H9 (cell line): ENCODE measurements around the gene KRTAP10-10. TPM values are rescaled to one million over a fixed set of nuclear protein-coding genes. Genes with fewer than 3 reads are reported as not detected.

ENCODE experiments used
- DNase-seq: peaks from one replicate; pipeline ENCODE4 v3.0.0-alpha.2; 2017
- H2AFZ ChIP-seq: one replicate; pipeline ENCODE4 v1.6.1; 2013; ENCODE audit warnings: mild to moderate bottlenecking, low read length, control low read depth, moderate library complexity
- H2AK5ac ChIP-seq: 2 replicates; pipeline ENCODE4 v1.6.1; 2013; ENCODE audit warnings: low read length, control low read depth, mixed read lengths; ENCODE audit not compliant: insufficient read length
- H2BK120ac ChIP-seq: one replicate; pipeline ENCODE4 v1.6.1; 2013; ENCODE audit warnings: low read depth, mild to moderate bottlenecking, low read length, control low read depth, inconsistent platforms; ENCODE audit not compliant: poor library complexity, severe bottlenecking
- H2BK12ac ChIP-seq: 2 replicates; pipeline ENCODE4 v1.6.1; 2013; ENCODE audit warnings: low read length, control low read depth, mixed read lengths, low read depth; ENCODE audit not compliant: insufficient read length
- H2BK15ac ChIP-seq: 2 replicates; pipeline ENCODE4 v1.6.1; 2013; ENCODE audit warnings: low read depth, low read length, control low read depth
- H2BK20ac ChIP-seq: one replicate; pipeline ENCODE4 v1.6.1; 2013; ENCODE audit warnings: low read depth, mild to moderate bottlenecking, low read length, control low read depth, inconsistent platforms; ENCODE audit not compliant: poor library complexity, severe bottlenecking
- H2BK5ac ChIP-seq: 2 replicates; pipeline ENCODE4 v1.6.1; 2013; ENCODE audit warnings: low read length, control low read depth, mixed read lengths; ENCODE audit not compliant: insufficient read length
- H3K14ac ChIP-seq: 2 replicates; pipeline ENCODE4 v1.6.1; 2013; ENCODE audit warnings: low read length, control low read depth; ENCODE audit not compliant: insufficient read depth
- H3K18ac ChIP-seq: 2 replicates; pipeline ENCODE4 v1.6.1; 2013; ENCODE audit warnings: low read depth, mild to moderate bottlenecking, mixed read lengths, low read length, control low read depth; ENCODE audit not compliant: insufficient read length
- H3K23ac ChIP-seq: 2 replicates; pipeline ENCODE4 v1.6.1; 2013; ENCODE audit warnings: low read length, control low read depth, mixed read lengths, low read depth; ENCODE audit not compliant: insufficient read length
- H3K23me2 ChIP-seq: 2 replicates; pipeline ENCODE4 v1.6.1; 2013; ENCODE audit warnings: low read depth, mild to moderate bottlenecking, mixed read lengths, low read length, control low read depth; ENCODE audit not compliant: insufficient read length, poor library complexity, severe bottlenecking
- H3K27ac ChIP-seq: 2 replicates; pipeline ENCODE4 v1.5.1; 2013; ENCODE audit warnings: low read length, control low read depth, mixed read lengths, low read depth; ENCODE audit not compliant: insufficient read length
- H3K27me3 ChIP-seq: 2 replicates; pipeline ENCODE4 v1.6.1; 2013; ENCODE audit warnings: low read length, control low read depth, inconsistent platforms; ENCODE audit not compliant: insufficient read depth
- H3K4ac ChIP-seq: 2 replicates; pipeline ENCODE4 v1.6.1; 2013; ENCODE audit warnings: low read depth, mild to moderate bottlenecking, control low read depth, inconsistent platforms, low read length, moderate library complexity
- H3K4me1 ChIP-seq: 2 replicates; pipeline ENCODE4 v1.6.1; 2013; ENCODE audit warnings: low read length, control low read depth, inconsistent platforms; ENCODE audit not compliant: insufficient read depth
- H3K4me2 ChIP-seq: 2 replicates; pipeline ENCODE4 v1.6.1; 2013; ENCODE audit warnings: low read length, control low read depth, mixed read lengths; ENCODE audit not compliant: insufficient read length, insufficient read depth
- H3K56ac ChIP-seq: 2 replicates; pipeline ENCODE4 v1.6.1; 2013; ENCODE audit warnings: low read depth, mild to moderate bottlenecking, mixed read lengths, low read length, control low read depth; ENCODE audit not compliant: insufficient read length
- H3K79me1 ChIP-seq: 2 replicates; pipeline ENCODE4 v1.6.1; 2013; ENCODE audit warnings: low read depth, mild to moderate bottlenecking, moderate library complexity, low read length, control low read depth, inconsistent platforms; ENCODE audit not compliant: insufficient read depth, poor library complexity, severe bottlenecking
- H3K79me2 ChIP-seq: 2 replicates; pipeline ENCODE4 v1.6.1; 2013; ENCODE audit warnings: low read length, control low read depth, inconsistent platforms; ENCODE audit not compliant: insufficient read depth
- H3K9ac ChIP-seq: 2 replicates; pipeline ENCODE4 v1.6.1; 2013; ENCODE audit warnings: low read length, control low read depth, mixed read lengths; ENCODE audit not compliant: insufficient read length; ENCODE audit errors: extremely low read depth
- H3K9me3 ChIP-seq: one replicate; pipeline ENCODE4 v1.6.1; 2013; ENCODE audit warnings: low read depth, low read length, inconsistent platforms; ENCODE audit not compliant: control insufficient read depth
- H3T11ph ChIP-seq: one replicate; pipeline ENCODE4 v1.6.1; 2013; ENCODE audit warnings: mild to moderate bottlenecking, low read length, control low read depth, inconsistent platforms
- H4K20me1 ChIP-seq: one replicate; pipeline ENCODE4 v1.6.1; 2013; ENCODE audit not compliant: control insufficient read depth, insufficient read length, insufficient read depth
- H4K5ac ChIP-seq: 2 replicates; pipeline ENCODE4 v1.6.1; 2013; ENCODE audit warnings: low read depth, mild to moderate bottlenecking, mixed read lengths, low read length, control low read depth; ENCODE audit not compliant: insufficient read length
- H4K8ac ChIP-seq: replicated peaks from 2 replicates; pipeline ENCODE4 v1.6.1; 2013; ENCODE audit warnings: low read length, control low read depth, mixed read lengths, low read depth; ENCODE audit not compliant: insufficient read length
- H4K91ac ChIP-seq: 2 replicates; pipeline ENCODE4 v1.6.1; 2013; ENCODE audit warnings: low read depth, mild to moderate bottlenecking, moderate library complexity, mixed read lengths, low read length, control low read depth; ENCODE audit not compliant: insufficient read length
- H3K27ac Mint-ChIP-seq, 3 experiments: 2 replicates in 2 of 3; 3 replicates in 1 of 3; pipeline ENCODE4 v1.8.0; 2020 to 2021; ENCODE audit warnings: mixed read lengths in 3 of 3, mild to moderate bottlenecking in 1 of 3, moderate library complexity in 1 of 3
- H3K27me3 Mint-ChIP-seq: 2 replicates; pipeline ENCODE4 v1.8.0; 2021; ENCODE audit warnings: low read depth, mild to moderate bottlenecking, moderate library complexity, mixed read lengths
- H3K36me3 Mint-ChIP-seq, 3 experiments: 2 replicates in 2 of 3; 3 replicates in 1 of 3; pipeline ENCODE4 v1.8.0; 2020 to 2021; ENCODE audit warnings: low read depth in 3 of 3, mixed read lengths in 3 of 3; ENCODE audit not compliant: insufficient read depth in 1 of 3
- H3K4me1 Mint-ChIP-seq, 2 experiments: 2 replicates each; pipeline ENCODE4 v1.8.0; 2020; ENCODE audit warnings: mixed read lengths in 2 of 2
- H3K4me3 Mint-ChIP-seq, 2 experiments: 2 replicates in 1 of 2; 3 replicates in 1 of 2; pipeline ENCODE4 v1.8.0; 2020 to 2021; ENCODE audit warnings: mild to moderate bottlenecking in 2 of 2, mixed read lengths in 2 of 2, moderate library complexity in 1 of 2
- H3K9me3 Mint-ChIP-seq, 2 experiments: 2 replicates in 1 of 2; 3 replicates in 1 of 2; pipeline ENCODE4 v1.8.0; 2020; ENCODE audit warnings: mild to moderate bottlenecking in 2 of 2, mixed read lengths in 2 of 2, moderate library complexity in 1 of 2
- WGBS: extraction: QIAGEN DNeasy Blood & Tissue Kit; methylation state at CpG from one replicate; pipeline ENCODE4 v1.1.7; 2013; ENCODE audit warnings: missing lambda C conversion rate, low lambda C conversion rate, mixed read lengths; ENCODE audit not compliant: insufficient read length; ENCODE audit errors: extremely low coverage; 5-methylcytosine and 5-hydroxymethylcytosine counted together
- total RNA-seq: library from RNA; stranded (reverse); gene quantifications from 2 replicates; pipeline ENCODE4 v1.2.1, GENCODE V29; 2021
- TF ChIP-seq, protein P1 (sequence below): fragments of 200-600 bp; sonication (generic); conservative IDR thresholded peaks from 3 replicates; pipeline ENCODE4 v1.8.0; 2021; ENCODE audit warnings: antibody characterized with exemption, mild to moderate bottlenecking

The KRTAP10-10 gene
- total RNA-seq, 1 experiment from 2014 or later: not detected

DNA sequence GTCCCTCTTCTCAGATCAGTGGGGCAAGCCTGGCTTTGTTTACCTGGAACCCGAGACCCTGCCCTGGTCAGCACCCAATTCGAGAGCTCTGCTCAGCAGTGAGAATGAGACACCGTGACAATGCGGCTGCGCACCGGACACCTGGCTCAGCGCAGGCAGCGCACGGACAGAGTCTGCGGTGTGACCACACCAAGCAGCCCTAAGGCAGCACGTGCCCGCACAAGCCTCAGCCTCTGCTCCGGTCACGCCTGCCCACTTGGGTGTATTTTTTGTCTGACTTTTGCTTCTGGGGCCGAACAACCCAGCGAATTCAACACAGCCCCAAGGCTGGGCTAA, 20.6 kb upstream of the KRTAP10-10 start:
- Mint-ChIP-seq H3K27me3 (peaks cover 2% of the 10 kb centered on the region), H3K4me3 (no peak overlapping the region), H3K9me3 (peaks cover 27 to 34% of the 10 kb centered on the region in 2 experiments), H3K27ac (peak overlapping the region in 1 of 3 experiments; percentile 75; a peak in 2 of 7 replicates), H3K4me1 (peaks cover 27% of the 10 kb centered on the region in 2 experiments), H3K36me3 (peaks cover 5 to 23% (median 18%) of the 10 kb centered on the region in 3 experiments)
- Histone ChIP-seq H3K9ac (no peak overlapping the region), H2AK5ac (no peak overlapping the region), H3K4ac (no peak overlapping the region), H3K27ac (no peak overlapping the region), H3K56ac (no peak overlapping the region), H3K9me3 (peaks cover 7% of the 10 kb centered on the region), H3K23ac (no peak overlapping the region), H3K4me1 (no peaks in the 10 kb centered on the region), H2BK12ac (no peak overlapping the region), H3K4me2 (no peak overlapping the region), H2BK20ac (no peak overlapping the region), H3K18ac (no peak overlapping the region), H3K79me1 (no peaks in the 10 kb centered on the region), H2AFZ (no peak overlapping the region), H2BK5ac (no peak overlapping the region), H4K91ac (no peak overlapping the region), H4K20me1 (no peaks in the 10 kb centered on the region), H4K5ac (no peak overlapping the region), H3K23me2 (no peaks in the 10 kb centered on the region), H4K8ac (no peak overlapping the region), H3K27me3 (no peaks in the 10 kb centered on the region), H2BK120ac (no peak overlapping the region), H3T11ph (no peak overlapping the region), H3K79me2 (no peaks in the 10 kb centered on the region), H3K14ac (no peak overlapping the region), H2BK15ac (no peak overlapping the region)
- no CpG with 5 or more reads among the region's 16 CpGs for WGBS
- no peak for DNase-seq
- TF ChIP-seq, protein P1, sequence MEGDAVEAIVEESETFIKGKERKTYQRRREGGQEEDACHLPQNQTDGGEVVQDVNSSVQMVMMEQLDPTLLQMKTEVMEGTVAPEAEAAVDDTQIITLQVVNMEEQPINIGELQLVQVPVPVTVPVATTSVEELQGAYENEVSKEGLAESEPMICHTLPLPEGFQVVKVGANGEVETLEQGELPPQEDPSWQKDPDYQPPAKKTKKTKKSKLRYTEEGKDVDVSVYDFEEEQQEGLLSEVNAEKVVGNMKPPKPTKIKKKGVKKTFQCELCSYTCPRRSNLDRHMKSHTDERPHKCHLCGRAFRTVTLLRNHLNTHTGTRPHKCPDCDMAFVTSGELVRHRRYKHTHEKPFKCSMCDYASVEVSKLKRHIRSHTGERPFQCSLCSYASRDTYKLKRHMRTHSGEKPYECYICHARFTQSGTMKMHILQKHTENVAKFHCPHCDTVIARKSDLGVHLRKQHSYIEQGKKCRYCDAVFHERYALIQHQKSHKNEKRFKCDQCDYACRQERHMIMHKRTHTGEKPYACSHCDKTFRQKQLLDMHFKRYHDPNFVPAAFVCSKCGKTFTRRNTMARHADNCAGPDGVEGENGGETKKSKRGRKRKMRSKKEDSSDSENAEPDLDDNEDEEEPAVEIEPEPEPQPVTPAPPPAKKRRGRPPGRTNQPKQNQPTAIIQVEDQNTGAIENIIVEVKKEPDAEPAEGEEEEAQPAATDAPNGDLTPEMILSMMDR: no peak
